Measurements from ENCODE around the gene PCP4L1. TPM values are rescaled to one million over a fixed set of nuclear protein-coding genes. Genes with fewer than 3 reads are reported as not detected.

PCP4L1 gene
- total RNA-seq, 1 experiment from 2014 or later, result 0.83 TPM

DNA sequence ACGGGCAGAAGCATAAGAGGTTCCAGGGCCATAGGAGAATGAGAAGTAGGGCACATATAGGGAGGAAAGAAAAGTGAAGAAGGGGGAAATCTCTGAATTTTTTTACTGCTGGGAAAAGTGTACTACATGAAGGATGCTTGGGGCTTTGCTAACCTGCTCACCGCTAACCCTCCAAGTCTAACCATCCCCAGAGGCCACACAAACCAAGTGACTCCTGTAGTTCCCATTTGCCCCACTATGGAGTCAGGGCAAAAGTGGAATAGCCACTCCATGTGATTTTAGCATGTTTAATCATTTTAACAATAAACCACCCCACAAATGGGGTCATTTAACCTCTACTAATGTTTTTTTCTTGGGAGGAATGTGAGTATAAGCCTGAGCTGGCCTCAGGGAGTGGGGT, 26.6 kb downstream of the PCP4L1 start:
- Histone ChIP-seq H3K18ac (ENCODE audit: insufficient read length, low read depth, low read length) (no peak overlapping the region), H3K56ac (ENCODE audit: insufficient read length, low read depth, low read length) (no peak overlapping the region), H3K79me2 (ENCODE audit: insufficient read depth, low read length) (no peaks in the 10 kb centered on the region), H3K4me1 (ENCODE audit: insufficient read depth, low read length) (peaks cover 4% of the 10 kb centered on the region; the same call in 1 of the 2 replicates), H4K20me1 (ENCODE audit: control insufficient read depth, insufficient read depth, insufficient read length) (no peaks in the 10 kb centered on the region), H3K4ac (ENCODE audit: low read depth, low read length) (no peak overlapping the region), H3K9me3 (ENCODE audit: control insufficient read depth, low read depth, low read length) (no peaks in the 10 kb centered on the region), H2BK12ac (ENCODE audit: insufficient read length, low read depth, low read length) (no peak overlapping the region), H4K8ac (replicated peaks; ENCODE audit: insufficient read length, low read depth, low read length) (no peak overlapping the region), H3K4me2 (ENCODE audit: insufficient read depth, insufficient read length, low read length) (no peak overlapping the region), H3K23ac (ENCODE audit: insufficient read length, low read depth, low read length) (no peak overlapping the region), H2BK15ac (ENCODE audit: low read depth, low read length) (no peak overlapping the region), H2AFZ (ENCODE audit: low read length) (no peak overlapping the region), H2BK120ac (ENCODE audit: low read depth, low read length, poor library complexity, severe bottlenecking) (no peak overlapping the region), H3K23me2 (ENCODE audit: insufficient read length, low read depth, low read length, poor library complexity, severe bottlenecking) (no peaks in the 10 kb centered on the region), H3K27ac (ENCODE audit: insufficient read length, low read depth, low read length) (no peak overlapping the region), H3K14ac (ENCODE audit: insufficient read depth, low read length) (no peak overlapping the region), H3K9ac (ENCODE audit: extremely low read depth, insufficient read length, low read length) (no peak overlapping the region), H4K5ac (ENCODE audit: insufficient read length, low read depth, low read length) (no peak overlapping the region), H2BK5ac (ENCODE audit: insufficient read length, low read length) (no peak overlapping the region), H2BK20ac (ENCODE audit: low read depth, low read length, poor library complexity, severe bottlenecking) (no peak overlapping the region), H3K79me1 (ENCODE audit: insufficient read depth, low read depth, low read length, poor library complexity, severe bottlenecking) (no peaks in the 10 kb centered on the region), H4K91ac (ENCODE audit: insufficient read length, low read depth, low read length) (no peak overlapping the region), H3K27me3 (ENCODE audit: insufficient read depth, low read length) (no peaks in the 10 kb centered on the region), H3T11ph (ENCODE audit: low read length) (no peak overlapping the region), H2AK5ac (ENCODE audit: insufficient read length, low read length) (no peak overlapping the region)
- H3K27ac Mint-ChIP-seq, result no peak overlapping the region
- H3K27me3 Mint-ChIP-seq (ENCODE audit: low read depth), result peaks cover 23% of the 10 kb centered on the region
- H3K4me1 Mint-ChIP-seq, result peaks cover 11 to 20% of the 10 kb centered on the region in 2 experiments
- H3K9me3 Mint-ChIP-seq, result peaks cover 8 to 9% of the 10 kb centered on the region in 2 experiments; a peak in 4 of 5 replicates
- peaks cover 0 to 8% (median 3%) of the 10 kb centered on the region in 3 experiments; a peak in 3 of 7 replicates for H3K36me3 Mint-ChIP-seq (ENCODE audit: insufficient read depth in 1 of 3, low read depth in 3 of 3)
- no CpG with 5 or more reads among the region's 2 CpGs for WGBS (ENCODE audit: extremely low coverage, insufficient read length, low lambda C conversion rate)
- TF ChIP-seq, protein P1, sequence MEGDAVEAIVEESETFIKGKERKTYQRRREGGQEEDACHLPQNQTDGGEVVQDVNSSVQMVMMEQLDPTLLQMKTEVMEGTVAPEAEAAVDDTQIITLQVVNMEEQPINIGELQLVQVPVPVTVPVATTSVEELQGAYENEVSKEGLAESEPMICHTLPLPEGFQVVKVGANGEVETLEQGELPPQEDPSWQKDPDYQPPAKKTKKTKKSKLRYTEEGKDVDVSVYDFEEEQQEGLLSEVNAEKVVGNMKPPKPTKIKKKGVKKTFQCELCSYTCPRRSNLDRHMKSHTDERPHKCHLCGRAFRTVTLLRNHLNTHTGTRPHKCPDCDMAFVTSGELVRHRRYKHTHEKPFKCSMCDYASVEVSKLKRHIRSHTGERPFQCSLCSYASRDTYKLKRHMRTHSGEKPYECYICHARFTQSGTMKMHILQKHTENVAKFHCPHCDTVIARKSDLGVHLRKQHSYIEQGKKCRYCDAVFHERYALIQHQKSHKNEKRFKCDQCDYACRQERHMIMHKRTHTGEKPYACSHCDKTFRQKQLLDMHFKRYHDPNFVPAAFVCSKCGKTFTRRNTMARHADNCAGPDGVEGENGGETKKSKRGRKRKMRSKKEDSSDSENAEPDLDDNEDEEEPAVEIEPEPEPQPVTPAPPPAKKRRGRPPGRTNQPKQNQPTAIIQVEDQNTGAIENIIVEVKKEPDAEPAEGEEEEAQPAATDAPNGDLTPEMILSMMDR (conservative IDR thresholded peaks at IDR 0.05), result no peak
- H3K4me3 Mint-ChIP-seq, result no peak overlapping the region
- DNase-seq, result no peak
